DMS 273 (cell line): ENCODE measurements around the gene CEP120.
"Not testable (repeated sequence)": the region's sequence is repeated elsewhere in the genome, so short reads cannot be mapped to it uniquely, and the experiment has no call there.

Source experiments
- DNase-seq: peaks from one replicate; lab custom pipeline; 2025; ENCODE audit not compliant: unreplicated experiment; lab: John Stamatoyannopoulos, UW

CEP120 gene

DNA sequence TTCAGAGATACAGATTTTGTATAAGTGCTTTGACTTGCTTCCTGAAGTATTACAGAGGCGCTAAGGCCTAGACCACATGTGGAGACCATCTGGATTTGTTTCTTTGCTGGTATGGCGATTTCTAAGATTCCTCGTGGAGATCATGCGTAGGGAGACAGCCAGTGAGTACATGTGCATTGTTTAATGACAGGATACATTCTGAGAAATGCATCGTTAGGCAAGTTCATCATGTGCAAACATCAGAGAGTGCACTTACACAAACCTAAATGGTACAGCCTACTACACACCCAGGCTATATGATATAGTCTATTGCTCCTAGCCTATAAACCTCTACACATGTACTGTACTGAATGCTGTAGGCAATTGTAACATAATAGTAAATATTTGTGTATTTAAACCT lies 16.5 kb upstream of the CEP120 start:
- peak; percentile 24 for DNase-seq

- DNase-seq = no peak
These were observed 15.7 kb upstream of the CEP120 start for GRCh38 chr5:123438902-123439301.

- no peak for DNase-seq
These were observed 15.0 kb upstream of the CEP120 start for GRCh38 chr5:123438244-123438643.

GRCh38 chr5:123436201-123436600 lies 13.0 kb upstream of the CEP120 start:
- DNase-seq = no peak

GRCh38 chr5:123434796-123435195 lies 11.6 kb upstream of the CEP120 start:
- DNase-seq = no peak

DNA sequence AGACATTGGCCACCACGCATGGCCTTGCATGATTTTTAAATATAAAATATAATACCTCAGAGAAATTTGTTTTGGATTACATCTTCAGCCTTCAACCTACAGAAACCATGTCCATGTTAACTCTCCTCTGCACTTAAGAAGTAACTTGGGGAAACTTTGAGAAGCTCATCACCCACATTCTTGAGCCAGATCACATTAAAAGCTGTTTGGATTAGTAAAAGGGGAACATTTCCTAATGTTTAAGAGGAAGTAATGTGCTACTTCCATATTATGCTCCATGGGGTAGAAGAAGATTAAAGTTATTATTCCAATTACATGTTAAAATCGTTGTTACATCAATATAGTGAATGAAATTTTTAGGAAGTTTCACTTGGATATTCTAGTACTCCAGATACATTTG lies 10.4 kb upstream of the CEP120 start:
- DNase-seq = no peak

GRCh38 chr5:123430441-123430840 lies 7.2 kb upstream of the CEP120 start:
- DNase-seq = not testable (repeated sequence)

DNA sequence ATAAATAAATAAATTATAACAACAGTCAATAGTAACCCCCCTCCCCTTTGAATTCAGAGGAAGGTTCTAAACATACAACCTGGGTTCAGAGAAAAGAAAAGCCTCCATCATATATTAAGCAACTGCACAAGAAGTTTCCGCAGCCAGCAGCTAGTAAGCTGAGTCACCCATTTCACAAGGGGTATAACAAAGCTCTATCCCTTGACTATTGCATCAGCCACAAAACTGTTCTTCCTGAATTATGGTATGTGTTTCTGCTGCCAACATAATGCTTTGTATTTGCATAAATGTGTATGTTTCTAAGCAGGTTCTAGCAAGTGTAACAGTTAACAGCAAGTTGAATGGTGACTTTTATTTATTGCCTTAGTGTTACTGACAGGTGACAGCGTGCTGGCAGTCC lies 6.8 kb upstream of the CEP120 start:
- peak; percentile 13 for DNase-seq

GRCh38 chr5:123429221-123429954 lies 6.2 kb upstream of the CEP120 start:
- DNase-seq = no peak

DNA sequence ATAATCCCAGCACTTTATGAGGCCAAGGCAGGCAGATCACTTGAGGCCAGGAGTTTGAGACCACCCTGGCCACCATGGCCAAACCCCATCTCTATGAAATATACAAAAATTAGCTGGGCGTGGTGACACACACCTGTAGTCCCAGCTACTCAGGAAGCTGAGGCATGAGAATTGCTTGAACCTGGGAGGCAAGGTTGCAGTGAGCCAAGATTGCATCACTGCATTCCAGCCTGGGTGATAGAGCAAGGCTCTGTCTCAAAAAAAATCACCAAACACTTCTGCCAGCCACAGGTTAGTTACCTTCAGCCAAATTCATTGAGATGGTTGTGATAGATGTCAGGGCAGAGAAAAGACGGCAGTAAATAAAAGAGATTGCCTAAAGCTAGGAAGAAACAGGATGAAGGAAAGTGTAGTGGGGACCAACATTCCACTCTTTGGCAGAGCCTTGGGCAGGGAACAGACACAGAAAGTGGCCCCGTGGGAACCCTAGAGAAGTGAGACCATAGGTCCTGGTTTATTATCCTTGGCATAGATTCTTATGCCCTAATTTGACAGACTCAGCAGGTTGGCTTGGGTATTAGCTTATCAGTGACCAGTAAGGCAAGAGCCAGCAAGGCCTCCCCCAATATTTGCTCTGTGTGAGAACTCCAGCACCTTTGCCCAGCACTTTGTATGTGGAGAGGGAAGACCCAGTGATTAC lies 5.5 kb upstream of the CEP120 start:
- peak; percentile 20 for DNase-seq

DNA sequence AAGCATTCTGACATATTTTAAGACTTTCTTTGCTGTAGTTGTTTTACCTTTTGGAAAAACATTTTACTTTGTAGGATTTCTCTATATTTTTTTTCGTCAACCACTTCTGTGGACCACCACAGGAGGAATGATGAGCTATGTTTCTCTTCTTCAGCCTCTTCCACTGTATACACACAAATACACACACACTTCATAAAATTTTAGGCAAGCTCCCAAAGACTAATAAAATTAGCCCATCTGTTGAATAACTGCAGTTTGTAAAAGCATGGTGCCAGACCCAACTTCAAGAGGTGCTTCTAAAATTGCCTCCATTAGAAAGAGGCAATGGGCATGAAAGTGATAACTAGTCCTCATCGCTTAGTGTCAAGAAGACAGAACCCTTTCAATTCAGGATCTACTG lies 4.1 kb upstream of the CEP120 start:
- peak; percentile 50 for DNase-seq

GRCh38 chr5:123425431-123425830 lies 2.2 kb upstream of the CEP120 start:
- no peak for DNase-seq

- peak; percentile 65 for DNase-seq
These were observed 548 bp downstream of the CEP120 start for GRCh38 chr5:123422433-123423277.

- DNase-seq = peak; percentile 33
These were observed 1.4 kb downstream of the CEP120 start for GRCh38 chr5:123421773-123422172.

- no peak for DNase-seq
These were observed 8.2 kb downstream of the CEP120 start for GRCh38 chr5:123414974-123415373.

DNA sequence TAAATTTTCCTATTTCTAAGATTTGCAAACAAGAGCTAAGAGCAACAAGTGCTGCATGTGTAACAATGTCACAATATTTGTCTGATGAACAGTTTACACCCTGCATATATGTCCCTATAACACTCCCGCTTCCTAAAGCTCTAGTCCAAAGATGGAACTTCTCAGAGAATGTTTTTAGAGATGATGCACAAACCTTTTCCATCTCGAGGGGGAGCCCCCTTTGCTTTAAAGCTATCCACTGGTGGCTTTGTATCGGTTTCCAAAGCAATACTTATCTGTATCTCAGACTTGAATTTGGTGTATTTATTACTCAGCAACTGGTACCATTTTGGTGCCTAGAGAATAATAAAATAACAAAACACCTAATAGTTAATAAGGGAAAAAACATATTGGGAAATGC lies 11.0 kb downstream of the CEP120 start:
- no peak for DNase-seq

DNA sequence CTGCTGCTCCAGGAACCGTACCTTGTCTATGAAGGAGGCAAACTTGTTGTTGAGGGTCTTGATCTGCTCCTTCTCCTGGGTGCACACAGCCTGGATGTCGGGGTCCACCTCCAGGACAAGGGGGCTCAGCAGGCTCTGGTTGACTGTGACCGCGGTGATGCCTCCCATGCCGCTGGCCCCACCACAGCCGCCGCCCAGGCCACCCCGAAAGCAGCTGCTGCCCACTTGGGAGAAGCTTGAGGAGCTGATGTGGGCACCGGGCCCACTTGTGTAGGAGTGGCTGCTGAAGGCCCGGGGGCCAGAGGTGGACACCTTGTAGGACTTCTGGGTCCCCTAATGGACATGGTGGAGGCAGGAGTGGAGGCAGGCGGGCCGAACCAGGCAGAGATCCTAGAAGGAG lies 21.2 kb downstream of the CEP120 start:
- DNase-seq = not testable (repeated sequence)

- DNase-seq = no peak
These were observed 21.9 kb downstream of the CEP120 start for GRCh38 chr5:123401320-123401719.

GRCh38 chr5:123400870-123401291 lies 22.3 kb downstream of the CEP120 start:
- not testable (repeated sequence) for DNase-seq

DNA sequence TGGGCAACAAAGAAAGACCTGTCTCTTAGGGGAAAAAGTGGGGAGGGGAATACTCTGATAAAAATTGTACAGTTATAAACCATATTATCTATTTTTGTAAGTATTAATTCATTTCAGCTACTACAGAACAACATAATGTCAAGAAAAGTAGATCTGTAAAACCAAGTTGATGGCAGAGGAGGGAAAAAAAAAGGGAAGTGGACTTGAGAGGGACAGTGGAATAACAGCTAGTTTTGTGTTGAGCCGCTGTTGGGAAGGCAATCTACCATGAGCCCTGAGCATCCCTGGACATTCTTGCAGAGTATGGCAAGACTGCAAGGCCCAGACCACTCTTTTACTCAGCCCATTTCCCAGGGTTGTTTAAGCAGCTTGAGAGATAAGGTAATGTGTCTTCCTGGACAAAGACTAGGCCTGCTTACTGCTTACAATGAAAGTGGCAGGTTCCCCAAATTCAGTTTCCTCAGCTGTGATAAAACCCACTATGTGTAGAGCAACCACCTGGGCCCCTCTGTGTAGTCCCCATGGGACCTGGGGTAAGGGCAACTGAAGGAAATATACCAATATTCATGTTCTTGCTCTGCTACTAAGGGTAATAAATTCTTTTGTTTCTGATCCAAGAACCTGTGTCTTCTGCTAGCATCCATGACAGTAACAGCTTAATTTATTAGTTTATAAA lies 25.0 kb downstream of the CEP120 start:
- DNase-seq = no peak

DNA sequence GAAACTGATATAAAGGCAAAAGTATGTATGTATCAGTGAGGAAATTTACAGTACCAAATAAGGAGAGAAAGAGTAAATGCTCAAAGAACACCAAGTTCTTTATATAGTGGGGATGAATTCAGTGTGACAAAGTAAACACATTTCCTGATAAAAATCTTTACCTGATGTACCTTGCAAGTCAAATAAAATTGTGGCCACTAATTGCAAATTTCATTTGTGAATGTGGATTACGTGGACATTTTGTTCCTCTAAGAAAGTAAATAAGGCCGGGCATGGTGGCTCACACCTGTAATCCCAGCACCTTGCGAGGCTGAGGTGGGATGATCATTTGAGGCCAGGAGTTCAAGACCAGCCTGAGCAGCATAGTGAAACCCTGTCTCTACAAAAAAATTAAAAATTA lies 25.7 kb downstream of the CEP120 start:
- DNase-seq = no peak
